SK-N-MC (cell line): Measurements from ENCODE around the gene CLSTN3.

ENCODE experiments used
- EZH2 ChIP-seq: fragments of 200-600 bp; sonication (generic); IDR thresholded peaks from one replicate; pipeline ENCODE4 v1.6.1; 2017; ENCODE audit warnings: antibody characterized with exemption
- FOXP2 ChIP-seq: optimal IDR thresholded peaks from 2 replicates; pipeline ENCODE3; 2011; ENCODE audit warnings: mild to moderate bottlenecking, moderate library complexity; ENCODE audit not compliant: insufficient read depth; ENCODE audit errors: extremely low read length, control extremely low read depth
- POLR2AphosphoS5 ChIP-seq: IDR thresholded peaks from 2 replicates; pipeline ENCODE4 v1.6.1; 2012; ENCODE audit warnings: mild to moderate bottlenecking, low read depth, low read length, borderline replicate concordance

DNA sequence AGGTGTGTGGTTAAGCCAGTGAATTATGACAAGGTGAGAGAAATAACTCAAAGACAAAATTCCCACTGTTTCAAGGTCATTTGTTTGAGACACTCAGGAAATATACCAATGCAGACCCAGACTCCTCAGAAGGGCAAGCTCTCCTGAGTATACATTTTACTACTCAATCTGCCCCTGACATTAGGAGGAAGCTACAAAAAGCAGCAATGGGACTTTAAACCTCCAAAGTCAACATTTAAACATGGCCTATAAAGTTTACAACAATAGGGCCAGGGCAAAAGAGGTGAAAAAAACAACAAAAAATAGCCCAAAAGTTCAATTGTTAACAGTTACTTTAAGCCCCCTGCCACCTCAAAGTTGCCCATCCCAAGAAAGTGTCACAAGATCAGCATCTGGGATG is 39.8 kb downstream of the CLSTN3 start:
- TF ChIP-seq EZH2: no peak
- TF ChIP-seq POLR2AphosphoS5: no peak
- TF ChIP-seq FOXP2: no peak
